Measurements from ENCODE around the gene KPNA5.

- no peak for TF ChIP-seq CTCF (IDR thresholded peaks at IDR 0.05)
- TF ChIP-seq ZFX (IDR thresholded peaks at IDR 0.05; ENCODE audit: borderline replicate concordance) = no peak
These were observed at the start of gene KPNA5 for GRCh38 chr6:116680880-116681672.

Data from 22Rv1 (cell line).